Stimulated activated CD8-positive, alpha-beta memory T cell treated with anti-CD3 and anti-CD28 coated beads, Interleukin-7, amount 100 ng/mL, for 48 hours (primary cell): ENCODE measurements around the gene ZNF837.

ENCODE experiments used
- DNase-seq, 2 donors: peaks; one replicate each; pipeline ENCODE4 v3.0.0-alpha.2; 2020; ENCODE audit warnings: low read depth in 1 of 2; ENCODE audit errors: extremely low read depth in 1 of 2

Gene ZNF837

DNA sequence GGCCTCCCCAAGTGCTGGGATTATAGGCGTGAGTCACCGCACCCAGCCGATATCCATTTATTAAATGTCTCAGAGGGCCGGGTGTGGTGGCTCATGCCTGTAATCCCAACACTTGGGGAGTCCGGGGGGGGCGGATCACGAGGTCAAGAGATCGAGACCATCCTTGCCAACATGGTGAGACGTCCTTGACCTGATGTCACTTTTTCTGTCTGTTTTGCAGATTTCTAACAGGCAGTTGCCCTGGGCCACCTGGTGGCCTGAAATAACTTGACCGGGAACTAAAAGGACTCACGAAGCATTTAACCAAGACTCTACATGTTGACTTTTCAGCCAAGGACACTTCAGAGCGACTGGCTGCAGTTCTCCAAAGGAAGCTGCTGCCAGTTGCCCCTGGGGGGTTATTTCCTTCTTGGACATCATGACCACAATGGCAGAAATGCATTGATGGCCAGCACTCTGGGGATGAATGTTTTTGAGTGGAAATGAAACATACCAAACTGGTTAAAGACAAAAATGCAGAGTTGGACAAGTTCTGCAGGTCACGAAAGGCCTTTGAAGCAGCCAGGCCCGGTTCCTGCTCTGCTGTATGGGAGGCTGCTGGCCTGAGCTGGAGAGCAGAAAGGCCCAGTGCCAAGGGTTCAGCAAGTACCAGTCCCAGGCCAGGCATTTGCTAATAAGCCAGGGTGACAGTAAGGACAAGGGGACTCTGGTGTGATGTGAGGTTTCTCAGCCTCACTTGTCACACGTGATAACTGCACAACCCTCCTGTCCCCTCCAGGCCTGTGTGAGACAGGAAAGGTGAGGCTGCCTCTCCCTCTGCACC, 8.3 kb downstream of the ZNF837 start:
- no peak for DNase-seq

DNA sequence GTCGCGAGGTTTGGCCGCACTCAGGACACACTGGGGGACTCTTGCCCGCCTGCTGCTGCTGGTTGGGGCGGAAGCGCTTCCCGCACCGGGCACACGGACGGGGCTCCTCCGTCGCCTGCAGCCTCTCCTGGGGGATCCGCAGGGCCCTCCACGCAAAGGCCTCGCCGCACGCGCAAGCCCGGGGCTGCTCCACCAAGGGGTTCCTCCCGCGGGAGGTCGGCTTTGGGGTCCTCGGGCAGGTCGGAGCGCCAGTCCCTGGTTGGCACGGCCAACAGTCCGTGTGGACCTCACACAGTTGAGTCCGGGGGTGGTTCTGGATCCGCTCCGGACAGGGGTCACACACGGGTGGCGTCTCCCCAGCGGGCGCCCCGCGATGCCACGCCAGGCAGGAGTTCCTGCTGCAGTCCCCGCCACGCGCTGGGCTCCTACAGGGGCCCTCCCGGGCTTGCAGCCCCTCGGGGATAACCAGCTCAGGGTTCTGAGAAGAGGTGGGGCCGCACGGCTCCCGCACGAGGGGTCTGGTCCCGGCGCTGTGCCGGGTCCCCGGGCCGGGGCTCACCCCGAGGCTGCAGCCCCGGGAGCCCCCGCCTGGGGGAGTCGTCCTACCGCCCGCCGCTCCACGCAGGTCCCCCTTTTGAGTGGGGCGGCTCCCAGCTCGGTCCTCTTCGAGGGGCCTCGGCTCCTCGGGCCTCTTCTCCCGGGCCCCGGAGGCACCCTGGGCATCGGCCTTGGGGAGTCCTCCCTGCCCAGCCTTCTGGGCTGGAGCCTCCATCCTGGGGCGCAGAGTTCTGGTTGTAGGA, 12.1 kb downstream of the ZNF837 start:
- no peak for DNase-seq

DNA sequence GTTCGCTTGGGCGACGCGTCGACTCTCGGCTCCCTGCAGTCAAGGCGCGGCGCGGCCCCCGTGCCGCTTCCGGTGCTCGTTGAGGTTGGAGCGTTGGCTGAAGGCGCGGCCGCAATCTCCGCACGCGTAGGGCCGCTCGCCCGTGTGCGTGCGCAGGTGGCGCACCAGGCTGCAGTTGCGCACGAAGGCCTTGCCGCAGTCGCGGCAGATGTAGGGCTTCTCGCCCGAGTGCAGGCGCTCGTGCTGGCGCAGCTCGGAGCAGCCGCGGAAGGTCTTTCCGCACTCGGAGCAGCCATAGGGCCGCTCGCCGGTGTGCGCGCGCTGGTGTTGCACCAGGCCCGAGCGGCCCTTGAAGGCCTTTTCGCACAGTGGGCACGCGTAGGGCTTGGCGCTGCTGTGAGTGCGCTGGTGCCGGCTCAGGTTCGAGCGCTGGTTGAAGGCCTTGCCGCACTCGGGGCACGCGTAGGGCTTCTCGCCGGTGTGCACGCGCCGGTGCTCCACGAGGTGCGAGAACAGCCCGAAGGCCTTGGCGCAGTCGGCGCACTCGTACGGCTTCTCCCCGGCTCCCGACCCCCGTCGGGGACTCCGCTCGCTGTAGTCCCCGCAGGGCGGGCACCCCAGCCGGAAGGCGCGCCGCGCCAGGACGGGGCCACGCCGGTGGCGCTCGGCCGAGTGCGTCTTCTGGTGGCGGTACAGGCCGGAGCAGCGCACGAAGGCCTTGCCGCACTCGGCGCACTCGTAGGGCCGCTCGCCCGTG, 13.0 kb downstream of the ZNF837 start:
- DNase-seq: no peak

DNA sequence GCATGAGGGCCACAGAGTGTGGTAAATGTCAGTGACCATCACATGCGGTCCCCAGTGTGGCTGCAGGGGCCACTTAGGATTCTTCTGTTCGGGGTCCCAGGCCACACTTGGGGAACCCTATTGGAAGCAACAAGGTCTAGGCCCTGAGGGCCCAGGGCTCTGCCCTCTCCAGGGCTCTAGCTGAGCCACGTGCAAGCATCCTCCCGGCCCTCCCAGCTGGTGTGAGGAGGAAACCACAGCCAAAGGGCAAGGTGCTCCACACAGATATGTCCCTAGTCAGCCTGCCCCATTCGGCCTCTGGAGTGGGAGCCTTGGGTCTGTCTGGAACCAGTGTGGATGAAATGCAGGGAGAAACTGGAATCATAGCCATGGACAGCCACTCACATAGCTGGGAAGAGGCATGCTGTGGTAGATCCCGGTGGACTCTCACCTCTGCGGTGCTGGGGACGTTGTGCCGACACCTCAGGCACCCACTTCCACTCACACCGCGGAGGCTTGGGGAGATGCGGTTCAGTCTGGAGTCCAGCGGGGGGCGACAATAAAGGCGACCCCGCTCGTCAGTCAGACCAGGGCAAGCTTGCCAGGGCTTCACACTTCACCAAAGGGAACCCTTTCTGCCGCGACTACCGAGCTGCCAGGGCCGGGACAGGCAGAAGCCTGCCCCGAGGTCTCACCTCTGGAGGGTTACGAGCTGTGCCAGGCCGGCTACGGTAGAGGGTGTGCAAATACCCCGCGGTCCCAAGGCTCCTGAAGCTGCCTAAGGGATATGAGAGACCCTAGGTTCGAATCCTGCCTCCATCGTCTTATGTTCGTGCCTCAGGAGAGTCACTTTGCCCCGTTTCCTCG, 14.0 kb downstream of the ZNF837 start:
- DNase-seq: no peak

DNA sequence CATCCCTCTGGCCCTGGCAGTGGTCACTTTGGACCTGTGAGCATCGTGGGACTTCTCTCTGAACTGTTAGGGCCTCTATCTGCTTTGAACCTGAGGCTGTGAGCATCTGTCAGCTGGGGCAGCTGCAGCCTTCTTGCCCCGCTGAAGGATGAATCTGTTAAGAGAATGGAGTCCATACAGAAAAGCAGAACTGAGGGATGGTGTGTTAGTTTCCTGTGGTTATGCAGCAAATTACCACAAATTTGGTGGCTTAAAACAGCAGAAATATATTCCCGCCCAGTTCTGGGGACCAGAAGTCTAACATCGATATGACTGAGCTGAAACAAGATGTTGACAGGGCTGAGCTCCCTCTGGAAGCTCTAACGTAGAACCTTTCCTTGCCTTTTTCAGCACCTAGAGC, 16.7 kb downstream of the ZNF837 start:
- DNase-seq: no peak

DNA sequence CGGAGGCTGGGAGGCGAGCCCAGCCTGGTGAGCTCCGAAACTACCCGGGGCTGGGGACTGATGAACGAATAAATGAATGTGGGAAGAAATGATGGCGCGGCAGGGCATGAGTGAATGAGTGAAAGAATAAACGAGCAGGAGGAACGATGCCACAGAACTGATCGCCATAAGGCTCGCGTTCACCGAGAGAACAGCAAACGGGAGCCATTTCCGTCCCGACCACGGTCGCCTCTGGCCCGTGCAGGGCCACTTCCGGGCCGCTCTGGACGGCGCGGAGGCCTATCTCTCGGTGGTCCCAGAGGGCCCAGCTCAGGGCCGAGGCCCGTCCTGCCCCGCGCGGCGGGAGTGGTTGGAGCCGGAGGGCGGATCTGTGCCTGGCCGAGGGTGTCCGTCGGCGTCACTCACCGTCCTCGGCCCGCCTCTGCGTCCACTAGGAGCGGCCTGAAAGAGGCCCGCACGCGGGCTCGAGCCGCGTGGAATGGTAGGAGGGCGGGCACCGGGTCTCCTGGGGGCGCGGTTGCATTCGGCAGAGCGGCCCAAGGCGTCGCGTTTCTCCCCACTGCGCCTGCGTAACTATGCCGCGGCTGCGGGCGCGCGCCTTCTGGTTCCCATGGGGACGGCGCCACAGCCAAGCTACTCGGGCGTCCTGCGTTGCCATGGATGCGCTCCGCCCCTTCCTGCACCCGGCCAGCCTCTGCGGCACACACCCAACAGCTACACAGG, 18.4 kb downstream of the ZNF837 start, which contains the start of gene ZNF497:
ZNF497 (minus strand) TSS at position 480 of the 723 bp plus-strand sequence. CDS start 5,116 bp downstream, outside the sequence.
- DNase-seq: peak; percentile 95 to 98

DNA sequence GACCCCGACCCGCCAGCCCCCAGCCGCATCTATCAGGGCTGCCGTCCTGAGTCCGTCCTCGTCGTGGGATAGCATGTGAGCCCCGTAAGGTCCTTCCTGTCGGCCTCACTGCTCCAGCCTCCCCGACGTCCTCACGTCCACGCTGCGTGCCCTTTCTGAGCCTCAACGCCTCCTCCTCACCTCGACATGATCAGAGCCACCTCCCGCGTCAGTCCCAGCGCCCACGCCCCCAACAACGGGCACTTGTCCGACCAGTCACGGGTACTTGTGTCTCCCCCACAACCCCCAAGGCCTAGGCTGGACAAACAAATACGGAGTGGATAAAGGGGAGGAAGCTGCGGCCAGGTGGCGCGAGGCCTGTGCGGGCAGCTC, 18.9 kb downstream of the ZNF837 start:
- peak in 1 of 2 donors; percentile 47 for DNase-seq

DNA sequence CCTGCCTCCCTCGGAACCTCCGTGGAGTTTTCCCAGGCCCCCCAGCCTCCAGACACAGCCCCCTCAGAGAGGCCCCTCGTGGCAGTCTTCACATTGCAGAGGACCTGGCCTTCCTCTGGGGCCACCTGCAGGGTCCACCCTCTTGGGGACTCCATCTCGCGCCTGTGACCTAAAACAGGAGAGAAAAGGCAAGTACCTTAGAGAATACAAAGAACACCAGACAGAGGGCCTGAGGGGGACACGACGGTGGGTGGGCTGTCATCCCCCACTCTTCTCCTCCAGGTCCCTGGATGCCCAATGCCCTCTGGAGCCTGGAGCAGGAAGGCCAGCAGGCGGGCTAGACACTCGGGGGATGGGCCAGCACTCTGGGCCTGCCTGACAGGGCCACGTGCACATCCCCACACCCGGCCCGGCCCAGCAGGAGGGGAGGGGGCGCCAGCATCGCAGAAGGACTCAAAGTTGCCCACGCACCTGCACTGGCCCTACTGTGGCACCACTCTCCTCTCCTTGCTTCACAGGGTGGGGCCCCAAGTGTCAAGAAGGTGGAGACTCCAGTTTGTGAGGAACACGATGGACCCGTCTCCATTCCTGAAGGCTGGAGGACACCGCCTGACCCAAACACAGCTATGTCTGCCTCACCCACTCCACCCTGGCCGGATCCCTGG, 23.2 kb downstream of the ZNF837 start:
- no peak for DNase-seq

DNA sequence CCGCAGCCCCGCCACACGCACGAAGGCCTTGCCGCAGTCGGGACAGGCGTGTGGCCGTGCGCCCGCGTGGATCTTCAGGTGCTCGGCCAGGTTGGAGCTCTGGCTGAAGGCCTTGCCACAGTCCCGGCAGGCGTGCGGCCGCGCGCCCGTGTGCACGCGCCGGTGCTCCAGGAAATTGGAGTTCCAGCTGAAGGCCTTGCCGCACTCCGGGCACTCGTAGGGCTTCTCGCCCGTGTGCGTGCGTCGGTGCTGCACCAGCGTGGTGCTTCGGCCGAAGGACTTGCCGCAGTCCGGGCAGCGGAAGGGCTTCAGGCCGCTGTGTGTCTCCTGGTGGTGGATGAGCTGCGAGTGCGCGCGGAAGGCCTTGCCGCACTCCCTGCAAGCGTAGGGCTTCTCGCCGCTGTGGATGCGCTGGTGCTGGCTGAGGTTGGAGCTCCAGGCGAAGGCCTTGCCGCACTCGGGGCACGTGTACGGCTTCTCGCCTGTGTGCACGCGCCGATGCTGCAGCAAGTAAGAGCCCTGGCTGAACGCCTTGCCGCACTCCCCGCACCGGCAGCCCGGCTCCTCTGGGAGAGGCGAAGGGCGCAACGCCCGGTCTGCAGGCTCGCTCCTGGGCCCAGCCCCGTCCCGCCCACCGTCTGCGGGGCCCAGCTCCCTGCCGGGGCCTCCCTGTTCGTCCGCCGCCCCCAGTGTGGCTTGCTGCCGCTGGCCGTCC, 23.9 kb downstream of the ZNF837 start:
- DNase-seq: no peak

DNA sequence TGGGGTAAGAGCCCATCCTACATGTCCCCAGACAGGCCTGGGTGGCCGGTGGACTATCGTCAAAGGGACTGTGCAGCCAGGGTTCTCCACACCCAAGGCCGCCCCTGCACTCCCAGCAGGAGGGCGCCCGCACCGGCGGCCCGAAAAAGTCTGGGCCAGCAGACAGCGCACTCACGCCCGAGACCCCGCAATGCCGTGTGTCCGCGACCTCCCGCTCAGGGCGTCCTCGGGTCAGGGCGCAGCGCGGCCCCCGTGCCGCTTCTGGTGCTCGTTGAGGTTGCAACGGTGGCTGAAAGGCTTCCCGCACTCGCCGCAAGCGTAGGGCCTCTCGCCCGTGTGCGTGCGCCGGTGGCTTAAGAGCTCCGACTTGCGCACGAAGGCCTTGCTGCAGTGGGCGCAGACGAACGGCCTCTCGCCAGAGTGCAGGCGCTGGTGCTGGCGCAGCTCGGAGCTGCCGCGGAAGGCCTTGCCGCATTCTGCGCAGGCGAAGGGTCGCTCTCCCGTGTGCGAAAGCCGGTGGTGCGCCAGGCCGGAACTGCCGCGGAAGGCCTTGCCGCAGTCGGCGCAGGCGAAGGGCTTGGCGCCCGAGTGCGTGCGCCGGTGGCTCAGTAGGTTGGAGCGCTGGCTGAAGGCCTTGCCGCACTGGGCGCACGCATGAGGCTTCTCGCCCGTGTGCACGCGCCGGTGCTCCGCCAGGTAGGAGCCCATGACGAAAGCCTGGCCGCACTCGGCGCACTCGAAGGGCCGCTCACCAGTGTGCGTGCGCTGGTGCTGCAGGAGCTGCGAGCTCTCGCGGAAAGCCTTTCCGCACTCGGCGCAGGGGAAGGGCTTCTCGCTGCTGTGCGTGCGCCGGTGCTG, 24.7 kb downstream of the ZNF837 start:
- peak in 1 of 2 donors; percentile 10 for DNase-seq

DNA sequence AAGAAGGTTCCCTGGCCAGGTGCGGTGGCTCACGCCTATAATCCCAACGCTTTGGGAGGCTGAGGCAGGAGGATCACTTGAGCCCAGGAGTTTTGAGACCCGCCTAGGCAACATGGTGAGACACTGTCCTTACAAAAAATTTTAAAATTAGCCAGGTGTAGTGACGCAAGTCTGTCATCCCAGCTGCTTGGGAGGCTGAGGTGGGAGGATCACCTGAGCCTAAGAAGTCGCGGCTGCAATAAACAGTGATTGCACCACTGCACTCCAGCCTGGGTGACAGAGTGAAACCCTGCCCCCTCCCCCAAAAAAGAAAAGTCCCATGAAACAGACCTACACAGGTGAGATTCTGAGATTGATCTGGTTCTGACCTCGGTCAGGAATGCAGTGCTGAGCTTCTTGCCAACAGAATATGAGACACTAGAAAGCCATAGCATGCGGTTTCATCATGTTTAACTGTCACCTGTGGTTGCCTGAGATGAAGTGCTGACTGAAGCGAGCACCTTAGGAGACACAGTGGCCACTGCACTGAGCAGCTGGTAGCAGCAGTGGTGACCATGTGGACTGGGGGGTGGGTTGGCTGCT, 25.5 kb downstream of the ZNF837 start:
- no peak for DNase-seq

DNA sequence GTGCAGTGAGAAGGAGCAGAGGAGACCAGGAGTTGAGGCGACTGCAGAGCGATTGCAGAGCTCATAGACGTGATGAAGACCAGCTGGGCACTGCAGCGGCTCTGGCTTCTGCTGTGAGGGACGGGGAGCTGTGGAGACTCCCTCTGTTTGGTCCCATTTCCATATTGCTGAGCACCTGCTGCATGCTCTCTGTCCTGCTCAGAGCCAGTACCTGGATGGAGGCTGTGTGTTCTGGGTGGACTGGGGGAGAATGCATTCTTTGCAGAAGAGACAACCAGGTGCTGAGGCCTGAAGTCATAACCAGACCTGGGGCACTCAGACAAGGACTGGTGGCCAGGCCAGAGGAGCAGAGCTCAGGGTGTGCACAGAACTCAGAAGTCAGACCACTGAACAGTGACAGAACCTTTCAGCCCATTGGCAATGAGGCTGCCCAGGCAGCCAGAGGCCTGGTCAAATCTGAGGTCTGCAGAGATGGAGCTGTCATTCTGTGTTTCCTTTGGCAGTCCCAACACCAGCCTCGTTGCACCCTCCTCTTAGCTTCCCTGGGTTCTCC, 26.3 kb downstream of the ZNF837 start:
- DNase-seq: no peak

DNA sequence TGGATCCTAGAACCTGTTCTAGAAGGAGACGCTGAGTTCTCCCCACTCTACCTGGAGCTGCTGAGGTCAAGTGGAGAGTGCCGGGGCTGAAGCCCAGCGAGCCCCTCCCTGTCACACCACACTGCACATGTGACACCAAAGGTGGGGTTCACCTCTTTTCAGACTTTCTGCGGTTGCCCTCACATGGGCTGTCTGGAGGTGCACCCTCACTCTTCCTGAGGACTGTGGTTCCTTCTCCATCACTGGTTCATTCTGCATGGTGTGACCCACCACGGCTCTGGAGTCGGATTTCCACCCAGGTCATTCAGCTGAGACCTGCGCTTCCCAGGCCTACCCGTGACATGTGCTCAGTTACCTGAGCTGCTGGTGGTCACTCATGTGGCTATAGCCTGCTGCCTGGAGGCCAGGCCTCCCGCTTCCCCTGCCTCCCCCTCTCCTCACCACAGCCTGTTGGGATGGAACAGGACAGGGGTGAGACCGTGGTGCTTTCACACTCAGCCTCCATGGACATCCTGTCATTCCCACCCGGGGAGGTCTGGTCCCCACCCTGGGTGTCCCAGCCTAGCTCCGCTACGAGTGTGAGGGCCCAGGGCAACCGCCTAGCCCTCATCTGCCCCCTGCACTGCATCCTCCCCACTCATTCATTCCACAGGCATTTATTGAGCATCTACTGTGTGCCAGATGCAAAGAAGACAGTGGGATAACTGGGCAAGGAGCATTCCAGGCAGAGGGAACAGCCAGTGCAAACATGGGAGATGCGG, 26.9 kb downstream of the ZNF837 start:
- DNase-seq: no peak

DNA sequence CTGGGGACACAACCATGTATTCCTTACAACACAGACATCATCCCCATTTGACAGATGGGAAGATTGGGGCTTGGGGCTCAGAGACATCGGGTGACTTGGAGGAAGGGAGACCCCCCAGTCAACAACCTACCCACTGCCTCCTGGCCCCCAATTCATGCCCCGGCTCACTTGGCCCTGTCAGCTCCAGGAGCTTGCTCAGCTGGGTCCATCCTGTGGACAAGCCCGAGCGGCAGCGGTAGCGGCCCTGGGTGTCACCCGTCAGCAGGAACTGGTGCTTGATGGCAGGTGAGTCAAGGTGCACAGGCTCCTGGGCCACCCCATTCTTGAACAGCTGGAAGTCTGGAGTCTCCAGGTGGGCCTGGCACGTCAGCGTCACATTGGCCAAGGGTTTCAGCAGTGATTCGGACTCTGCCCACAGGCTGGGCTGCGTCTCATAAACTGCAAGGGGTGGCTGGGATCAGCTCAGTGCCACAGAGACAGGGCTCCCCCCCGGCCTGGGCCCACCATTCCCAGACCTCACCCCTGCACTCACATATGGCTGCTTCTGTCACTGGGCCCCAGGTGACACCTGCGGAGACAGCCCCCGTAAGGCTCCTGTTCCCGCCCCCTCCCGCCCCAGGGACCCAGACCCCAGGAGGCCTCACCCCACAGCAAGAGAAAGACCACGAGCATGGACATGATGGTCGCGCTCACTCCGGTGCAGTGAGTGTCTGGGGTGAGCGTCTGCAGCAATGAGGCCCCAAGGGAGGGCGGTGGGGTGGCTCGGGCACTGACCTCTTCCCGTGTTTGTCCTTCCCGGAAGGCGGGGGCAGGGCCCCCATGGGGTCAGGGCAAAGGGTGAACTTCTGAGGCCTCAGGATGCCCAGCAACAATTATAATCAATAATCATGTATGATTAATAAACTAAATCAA, 27.8 kb downstream of the ZNF837 start, which contains the start of gene A1BG:
A1BG (minus strand) TSS at position 733 of the 912 bp plus-strand sequence; CDS start at position 678, 55 bp downstream.
- no peak for DNase-seq
